Spleen (tissue), 7 donors: Measurements from ENCODE around the gene CITED4.

Experiments used
- CTCF ChIP-seq, 11 experiments: fragments of 200-600 bp in 7 of 11; fragments of 450-650 bp in 4 of 11; sonication (generic) in 4 of 11; IDR thresholded peaks in 8 of 11; conservative IDR thresholded peaks in 3 of 11; 1 replicate in 7 of 11; 2 replicates in 4 of 11; pipeline versions ENCODE4 v1.4.0 to v1.8.0; 2016 to 2021; ENCODE audit warnings: antibody characterized with exemption in 11 of 11, inconsistent platforms in 4 of 11, mild to moderate bottlenecking in 1 of 11
- POLR2A ChIP-seq, 3 donors: fragments of 450-650 bp; IDR thresholded peaks; one replicate each; pipeline ENCODE4 v1.5.1; 2017; ENCODE audit warnings: antibody characterized with exemption in 3 of 3, mild to moderate bottlenecking in 1 of 3
- POLR2AphosphoS5 ChIP-seq, 3 donors: sonication (generic); formaldehyde crosslinking; IDR thresholded peaks; one replicate each; pipeline ENCODE4 v1.5.1; 2017; ENCODE audit warnings: antibody characterized with exemption in 3 of 3
- donor health status: DM: no; HTN: no; CAD: no; lungs with moderate emphysema.
- donor health status: DM: no; HTN: no; CAD: no.
- donor health status: DM: no; HTN: no; CAD: no.

GRCh38 chr1:40845895-40846294 lies 16.3 kb downstream of the CITED4 start:
- no peak for TF ChIP-seq POLR2A (IDR thresholded peaks at IDR 0.05)
- no peak for TF ChIP-seq CTCF (IDR thresholded peaks at IDR 0.05 in 8 of 11, conservative IDR thresholded peaks at IDR 0.05 in 3 of 11)
- TF ChIP-seq POLR2AphosphoS5 (IDR thresholded peaks at IDR 0.05), result no peak
